Central memory CD4-positive, alpha-beta T cell (primary cell): ENCODE measurements around the gene TNIP3.
"Not testable (repeated sequence)": the region's sequence is repeated elsewhere in the genome, so short reads cannot be mapped to it uniquely, and the experiment has no call there.

Experiments used
- DNase-seq: peaks from one replicate; pipeline ENCODE4 v3.0.0; 2022

Gene TNIP3

GRCh38 chr4:121177246-121178137 is 13.4 kb upstream of the TNIP3 start:
- DNase-seq: no peak

- no peak for DNase-seq
Observed at GRCh38 chr4:121176082-121176934, 12.2 kb upstream of the TNIP3 start.

DNA sequence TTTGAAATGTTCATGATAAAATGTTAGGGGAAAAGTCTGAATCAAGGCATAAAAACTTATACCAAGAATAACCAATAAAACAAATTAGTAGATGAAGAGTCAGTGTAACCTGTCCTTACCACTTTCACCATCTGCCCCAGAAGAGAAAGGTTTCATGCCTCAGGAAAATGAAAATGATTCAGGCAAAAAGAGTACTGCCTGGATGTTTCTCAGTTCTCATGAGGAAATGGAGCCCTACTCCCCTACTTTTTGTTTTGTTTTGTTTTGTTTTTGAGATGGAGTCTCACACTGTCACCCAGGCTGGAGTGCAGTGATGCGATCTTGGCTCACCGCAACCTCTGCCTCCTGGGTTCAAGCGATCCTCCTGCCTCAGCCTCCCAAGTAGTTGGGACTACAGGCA is 7.4 kb upstream of the TNIP3 start:
- not testable (repeated sequence) for DNase-seq

- DNase-seq: no peak
Observed at GRCh38 chr4:121168446-121169281, 4.5 kb upstream of the TNIP3 start.

DNA sequence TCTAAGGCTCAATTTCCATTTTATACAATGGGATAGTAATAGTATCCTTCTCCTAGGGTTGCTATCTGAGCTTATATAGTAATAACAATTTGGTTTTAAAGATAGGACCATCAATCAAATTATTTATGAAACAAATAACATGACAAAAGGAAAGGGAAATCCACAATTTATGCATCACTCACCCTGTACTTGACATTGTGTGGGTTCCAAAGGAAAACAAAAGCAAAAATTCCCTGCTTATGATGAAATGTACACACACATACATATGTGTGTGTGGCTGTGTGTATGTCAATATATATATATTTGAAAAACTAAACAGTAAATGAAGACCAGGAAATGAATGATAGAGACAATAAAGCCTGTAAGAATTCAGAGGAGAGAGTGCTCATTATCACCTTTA is 2.9 kb upstream of the TNIP3 start:
- DNase-seq: no peak

GRCh38 chr4:121165206-121165605 is 1.1 kb upstream of the TNIP3 start:
- DNase-seq: no peak

DNA sequence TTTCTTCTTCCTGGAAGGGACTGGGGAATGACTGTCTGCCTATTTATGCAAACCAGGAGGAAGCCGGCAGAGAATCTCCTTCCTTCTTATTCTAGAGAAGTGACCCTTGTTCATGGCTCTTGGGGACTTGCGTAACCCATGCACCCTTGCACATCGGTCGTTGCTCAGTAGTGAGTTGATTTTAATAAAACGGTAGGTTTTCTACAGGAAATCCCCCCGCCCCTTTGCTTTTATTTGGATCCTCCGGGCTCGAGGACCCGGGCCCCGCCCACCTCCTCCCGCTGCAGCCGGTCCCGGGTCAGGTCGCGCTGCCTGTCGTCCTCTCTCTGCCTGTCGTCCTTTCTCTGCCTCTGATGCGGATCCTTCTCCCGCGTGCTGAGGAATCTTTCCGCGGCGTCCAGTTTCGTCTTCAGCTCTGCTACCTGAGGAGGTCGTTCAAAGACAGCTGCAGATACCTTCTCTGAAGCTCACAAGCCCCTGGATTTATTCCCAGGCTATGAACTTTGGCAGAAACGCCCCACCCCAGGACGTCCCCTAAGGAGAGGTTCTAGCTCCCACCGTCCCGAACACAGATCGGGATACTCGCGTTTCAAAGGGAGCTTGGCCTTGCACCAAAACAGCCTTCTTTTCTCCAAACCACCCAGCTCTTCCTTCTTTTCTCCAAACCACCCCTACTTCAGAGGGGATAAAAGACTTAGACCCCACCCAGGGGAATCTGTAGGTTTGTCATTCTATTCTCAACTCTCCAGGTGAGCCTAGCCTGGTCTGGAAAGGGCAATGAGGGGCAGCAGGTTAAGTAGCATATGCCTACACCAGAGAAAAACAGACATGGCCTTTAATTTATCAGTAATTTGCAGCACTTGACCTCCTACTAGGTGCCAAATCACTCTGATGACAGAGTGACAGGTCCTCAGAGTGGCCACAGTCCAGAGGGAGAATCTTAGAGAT is 7.0 kb downstream of the TNIP3 start:
- DNase-seq: no peak

- DNase-seq: no peak
Observed at GRCh38 chr4:121155893-121156292, 8.2 kb downstream of the TNIP3 start.

DNA sequence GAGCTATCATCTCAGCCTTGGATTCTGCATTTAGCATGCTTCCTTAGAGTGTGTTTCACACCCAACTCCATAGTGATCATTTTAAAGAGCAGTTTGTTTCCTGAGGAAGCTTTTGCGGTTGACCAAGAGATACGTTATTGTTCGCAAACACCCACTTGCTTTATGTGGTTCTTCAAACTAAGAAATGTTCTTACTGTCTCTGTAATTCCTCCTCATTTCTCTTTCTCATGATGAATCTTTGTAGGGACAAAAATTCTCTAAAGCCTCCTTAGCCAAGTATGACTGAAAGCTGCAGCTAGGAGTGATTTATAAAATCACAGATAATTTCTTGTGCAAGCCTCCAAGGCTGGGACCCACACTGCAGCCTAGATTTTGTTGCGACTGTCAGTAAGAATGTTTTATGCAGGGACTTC is 10.0 kb downstream of the TNIP3 start:
- DNase-seq: peak; percentile 65

DNA sequence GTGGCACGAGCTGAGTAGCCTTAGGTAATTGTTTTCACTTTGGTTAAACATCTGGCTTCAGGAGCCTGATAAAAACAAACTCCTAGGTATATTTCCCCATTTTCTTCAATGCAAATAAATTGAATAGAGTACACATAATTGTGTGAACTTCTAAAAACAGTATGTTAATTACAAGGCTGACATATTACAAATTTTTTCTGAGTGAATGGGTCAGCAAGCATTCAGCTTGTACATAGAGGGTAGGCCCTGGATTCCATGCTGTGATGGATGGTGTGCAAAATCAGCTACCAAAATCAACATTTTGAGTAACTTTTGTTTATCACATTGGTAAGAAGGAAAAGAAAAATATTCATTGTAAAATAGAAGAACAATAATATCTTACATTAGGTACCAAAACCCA is 12.2 kb downstream of the TNIP3 start:
- DNase-seq: no peak

GRCh38 chr4:121150486-121150885 is 13.6 kb downstream of the TNIP3 start:
- no peak for DNase-seq

GRCh38 chr4:121150003-121150402 is 14.1 kb downstream of the TNIP3 start:
- DNase-seq: no peak

DNA sequence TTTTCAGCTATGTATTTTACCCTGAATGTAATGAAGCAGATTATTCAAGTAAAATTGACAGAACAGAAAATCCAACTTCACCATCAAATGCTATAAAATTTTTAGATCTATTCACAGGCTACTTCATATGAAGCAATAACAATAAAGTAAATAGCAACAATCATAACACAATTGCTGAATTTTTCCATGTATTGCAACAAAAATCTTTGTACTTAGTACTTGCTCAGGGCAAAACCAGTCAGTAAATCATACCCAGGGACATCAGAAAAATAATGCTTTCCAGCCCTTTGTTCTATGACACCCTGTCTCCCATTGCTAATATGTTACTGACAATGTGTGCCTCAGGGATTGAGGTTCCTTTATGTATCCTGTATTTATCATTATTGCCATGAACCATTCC is 15.5 kb downstream of the TNIP3 start:
- no peak for DNase-seq

- no peak for DNase-seq
Observed at GRCh38 chr4:121148000-121148399, 16.1 kb downstream of the TNIP3 start.

GRCh38 chr4:121146530-121146929 is 17.6 kb downstream of the TNIP3 start:
- DNase-seq: no peak

DNA sequence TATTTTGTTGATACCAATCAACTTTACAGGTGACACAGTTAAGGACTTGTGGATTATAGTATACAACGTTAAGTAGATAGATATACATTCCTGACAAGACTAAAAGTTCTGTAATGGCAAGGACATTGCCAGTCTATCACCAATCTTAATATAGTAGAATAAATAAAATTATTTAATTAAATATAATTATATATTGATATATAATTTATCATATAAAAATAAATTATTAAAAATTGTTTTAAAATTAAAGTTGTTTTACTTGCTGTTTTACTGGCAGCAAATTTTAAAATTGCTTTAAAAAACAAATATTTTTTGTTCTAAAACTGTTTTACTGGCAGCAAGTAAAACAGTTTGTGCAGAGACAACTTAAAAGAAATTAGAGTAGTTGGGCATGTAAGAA is 18.7 kb downstream of the TNIP3 start:
- DNase-seq: no peak

- no peak for DNase-seq
Observed at GRCh38 chr4:121144021-121144420, 20.1 kb downstream of the TNIP3 start.

- DNase-seq: no peak
Observed at GRCh38 chr4:121143131-121143530, 21.0 kb downstream of the TNIP3 start.

DNA sequence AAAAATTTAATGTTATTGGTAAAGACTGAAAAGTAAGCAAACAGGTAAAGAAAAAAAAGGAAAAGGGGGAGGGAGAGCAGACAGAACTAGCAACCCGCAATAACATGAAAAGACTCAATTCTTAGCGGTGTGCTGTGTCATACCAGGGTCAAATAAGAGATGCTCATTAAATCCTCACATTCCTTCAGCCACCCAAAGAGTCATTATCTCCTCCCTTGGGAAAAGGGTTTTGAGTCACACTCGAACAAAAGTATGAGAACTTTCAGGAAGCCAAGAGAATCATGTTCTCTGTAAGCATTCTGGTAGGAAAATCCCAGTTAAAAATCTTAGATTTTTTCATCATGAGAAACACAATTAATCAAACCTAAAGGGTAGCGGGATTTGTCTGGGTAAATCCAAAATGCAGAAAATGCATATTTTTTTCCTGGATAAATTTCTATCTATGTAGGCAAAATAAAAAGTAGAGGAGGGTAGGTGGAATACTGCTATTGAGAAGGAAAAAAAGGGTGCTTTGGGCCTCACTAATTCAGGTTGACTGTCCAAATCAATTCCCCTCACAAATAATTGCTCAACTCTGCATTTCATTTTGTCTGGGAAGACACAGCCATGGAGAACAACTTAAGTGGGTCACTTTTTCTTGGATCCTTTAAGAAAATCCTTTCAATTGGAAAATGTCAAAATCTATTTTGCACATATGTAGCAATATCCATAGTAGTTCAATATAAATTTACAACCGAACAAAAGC is 23.2 kb downstream of the TNIP3 start:
- DNase-seq: no peak

- DNase-seq: peak; percentile 32
Observed at GRCh38 chr4:121139533-121140222, 24.4 kb downstream of the TNIP3 start.
